HepG2 (cell line): ENCODE measurements around the gene RTF1. TPM values are rescaled to one million over a fixed set of nuclear protein-coding genes. Genes with fewer than 3 reads are reported as not detected.

Source experiments
- ATAC-seq: fragments of 200-7000 bp; cut with Tn5 transposase; 3 replicates; pipeline ENCODE4 v1.9.1; 2020; ENCODE audit warnings: mild to moderate bottlenecking, moderate library complexity
- BruUV-seq: library from RNA; stranded (reverse); fragments of 400-500 nt; replicated peaks from 2 replicates; lab custom pipeline; 2021; lab: Mats Ljungman, UMichigan
- CTCF ChIA-PET: fragments of 300-600 bp; formaldehyde crosslinking; extraction: SDS; loops from one replicate; lab custom pipeline; 2021; ENCODE audit warnings: low total read pairs, inconsistent platforms, low intra/inter-chr PET ratio; lab: Yijun Ruan, JAX
- POLR2A ChIA-PET: fragments of 350-600 bp; sonication (Branson Sonifier 250); formaldehyde crosslinking; loops from one replicate; lab custom pipeline; 2020; ENCODE audit warnings: antibody characterized with exemption, inconsistent platforms; lab: Yijun Ruan, JAX
- DNase-seq: peaks from one replicate; pipeline ENCODE4 v3.0.0-alpha.2; 2015; ENCODE audit warnings: low spot score
- FAIRE-seq: peaks from 3 replicates; lab custom pipeline; 2011; peaks lifted over from hg19 to GRCh38; lab: Jason Lieb, UNC
- H2AFZ ChIP-seq: one replicate; pipeline ENCODE4 v1.6.1; 2011; ENCODE audit warnings: low read length, inconsistent platforms
- H3K27ac ChIP-seq: fragments of 300-600 bp; 3 replicates; pipeline ENCODE4 v1.8.0; 2011; ENCODE audit warnings: mixed run types, mild to moderate bottlenecking, mixed read lengths, low read length, inconsistent platforms; ENCODE audit not compliant: insufficient read depth; ENCODE audit errors: extremely low read length
- H3K27me3 ChIP-seq, 2 experiments: fragments of 200-600 bp in 1 of 2; 2 replicates in 1 of 2; 3 replicates in 1 of 2; pipeline versions ENCODE4 v1.6.0 to v1.8.0; 2011; ENCODE audit warnings: low read length in 2 of 2, mild to moderate bottlenecking in 2 of 2, moderate library complexity in 2 of 2, inconsistent platforms in 1 of 2; ENCODE audit not compliant: insufficient read depth in 2 of 2, control insufficient read depth in 1 of 2
- H3K36me3 ChIP-seq, 2 experiments: fragments of 200-600 bp in 1 of 2; replicated peaks in 1 of 2; 2 replicates in 1 of 2; 3 replicates in 1 of 2; pipeline versions ENCODE4 v1.5.1 to v1.8.0; 2011; ENCODE audit warnings: low read length in 2 of 2, inconsistent platforms in 1 of 2; ENCODE audit not compliant: insufficient read depth in 2 of 2, control insufficient read depth in 1 of 2
- H3K4me1 ChIP-seq: 2 replicates; pipeline ENCODE4 v1.5.1; 2012; ENCODE audit warnings: low read length, inconsistent platforms; ENCODE audit not compliant: insufficient read depth
- H3K4me2 ChIP-seq: 2 replicates; pipeline ENCODE4 v1.6.0; 2011; ENCODE audit warnings: low read depth, low read length, inconsistent platforms
- H3K4me3 ChIP-seq, 3 experiments: fragments of 200-600 bp in 1 of 3; sonication (generic), shearing (Covaris generic) in 1 of 3; replicated peaks in 1 of 3; 2 replicates each; pipeline ENCODE4 v1.5.1; 2011 to 2016; ENCODE audit warnings: low read length in 3 of 3, inconsistent platforms in 2 of 3, low read depth in 2 of 3, mild to moderate bottlenecking in 2 of 3, control low read depth in 1 of 3, mixed read lengths in 1 of 3; ENCODE audit not compliant: insufficient read depth in 1 of 3
- H3K79me2 ChIP-seq: one replicate; pipeline ENCODE4 v1.6.1; 2011; ENCODE audit warnings: low read length, inconsistent platforms; ENCODE audit not compliant: insufficient read depth
- H3K9ac ChIP-seq: 2 replicates; pipeline ENCODE4 v1.6.0; 2011; ENCODE audit warnings: mild to moderate bottlenecking, low read depth, low read length, inconsistent platforms; ENCODE audit not compliant: insufficient read depth
- H3K9me3 ChIP-seq: 2 replicates; pipeline ENCODE4 v1.5.1; 2012; ENCODE audit warnings: mild to moderate bottlenecking, low read length
- H4K20me1 ChIP-seq: 2 replicates; pipeline ENCODE4 v1.6.0; 2011; ENCODE audit warnings: inconsistent platforms, mild to moderate bottlenecking, low read length, moderate library complexity; ENCODE audit not compliant: insufficient read depth
- FUBP1 ChIP-seq: sonication (generic); formaldehyde crosslinking; IDR thresholded peaks from 2 replicates; pipeline ENCODE4 v1.5.1; 2020; ENCODE audit warnings: missing genetic modification reagents, mild to moderate bottlenecking, borderline replicate concordance
- IKZF1 ChIP-seq: fragments of 450-650 bp; IDR thresholded peaks from 2 replicates; pipeline ENCODE4 v1.7.1; 2016
- NAIF1 ChIP-seq: sonication (generic); formaldehyde crosslinking; IDR thresholded peaks from 2 replicates; pipeline ENCODE4 v1.5.0; 2020; ENCODE audit warnings: mild to moderate bottlenecking, missing genetic modification reagents, borderline replicate concordance
- ZBTB33 ChIP-seq: sonication (generic); formaldehyde crosslinking; IDR thresholded peaks from 2 replicates; pipeline ENCODE4 v1.4.0; 2020; ENCODE audit warnings: missing genetic modification reagents
- ZNF512B ChIP-seq: sonication (generic); formaldehyde crosslinking; IDR thresholded peaks from 2 replicates; pipeline ENCODE4 v1.5.1; 2020; ENCODE audit warnings: missing genetic modification reagents, mild to moderate bottlenecking, borderline replicate concordance
- WGBS: methylation state at CpG from one replicate; pipeline ENCODE4 v1.1.6; 2017; ENCODE audit warnings: low lambda C conversion rate; 5-methylcytosine and 5-hydroxymethylcytosine counted together
- in situ Hi-C: cut with HindIII; loops from 2 replicates; pipeline ENCODE4 v1.10.0; 2017; ENCODE audit warnings: low pct_unique_long_range_greater_than_20kb; ENCODE audit not compliant: extremely low pct_ligation_motif_present
- intact Hi-C: fragments of 100-400 bp; cut with micrococcal nuclease; formaldehyde crosslinking; loops from one replicate; pipeline ENCODE4 v1.10.0; 2022; ENCODE audit not compliant: unreplicated experiment
- polyA plus RNA-seq, 8 experiments: library from polyadenylated mRNA; depleted of rRNA in 3 of 8; stranded (reverse) in 7 of 8; unstranded in 1 of 8; fragments of >200 nt; fragmentation: Illumina TruSeq in 4 of 8; extraction: Trizol in 4 of 8; gene quantifications; 2 replicates each; pipeline versions ENCODE4 v1.2.1 to v1.2.3, GENCODE V29; 2011 to 2016; ENCODE audit warnings: low read depth in 4 of 8, missing spikeins in 1 of 8, mixed read lengths in 1 of 8; ENCODE audit not compliant: insufficient read depth in 1 of 8
- total RNA-seq, 5 experiments: library from RNA; depleted of rRNA; stranded (reverse); fragments of >200 nt; fragmentation: Illumina TruSeq; extraction: Trizol; gene quantifications; 2 replicates each; pipeline ENCODE4 v1.2.3, GENCODE V29; 2016; ENCODE audit warnings: low read depth in 1 of 5

RTF1 gene
- total and polyA plus RNA-seq, 2 of the 13 experiments (the other 11 are each of a cell fraction or from before 2014, with no cell fraction given) = 13.9 to 17.9 TPM

GRCh38 chr15:41512940-41513505 lies 96.1 kb downstream of the RTF1 start (continued):
- TF ChIP-seq IKZF1 = no peak
- no peak for TF ChIP-seq ZNF512B
- TF ChIP-seq FUBP1 (CRISPR knock-in tag) = no peak
- TF ChIP-seq, all 625 proteins: peak for 0

- TF ChIP-seq NAIF1 (no peak), ZBTB33 (CRISPR knock-in tag) (0 out of 2 replicates have a peak, but pooled peaks have one; percentile 23)
- H3K4me1 ChIP-seq = peaks cover 21% of the 10 kb centered on the region
- H3K27ac ChIP-seq = no peak within 1 kb of the TSS
- in situ Hi-C loops (no loop called here), intact Hi-C loops (no loop called here)
- H3K79me2 ChIP-seq = no peaks in the 10 kb centered on the region
- no TSS peak for BruUV-seq
- DNase-seq (no peak), FAIRE-seq (no peak), ATAC-seq (no peak)
- H4K20me1 ChIP-seq = no peaks in the 10 kb centered on the region
- CTCF ChIA-PET = no interaction called here
- POLR2A ChIA-PET = interaction anchor here (1.0 kb wide), 1 partner anchor 21 kb away, joined by 3 read pairs; no protein-coding TSS in a partner anchor
- no peaks in the 10 kb centered on the region for H3K36me3 ChIP-seq
- H3K9me3 ChIP-seq = no peaks in the 10 kb centered on the region
- no peak within 1 kb of the TSS for H3K4me3 ChIP-seq
- peaks cover 0 to 5% of the 10 kb centered on the region in 2 experiments; a peak in 1 of 5 replicates for H3K27me3 ChIP-seq
- H2AFZ ChIP-seq = no peak within 1 kb of the TSS
- H3K4me2 ChIP-seq = peak within 1 kb of the TSS; percentile 58; the same call in 1 of the 2 replicates
- no peak within 1 kb of the TSS for H3K9ac ChIP-seq
- WGBS = 79% methylated on average over 23 of the region's 33 CpGs
These were observed 96.8 kb downstream of the RTF1 start, which contains the start of gene LTK for GRCh38 chr15:41513506-41514227. TSS of gene LTK (minus strand) at chr15:41513827. CDS start at chr15:41513709, 118 bp downstream.
